Measurements from ENCODE around the gene ITPR3.
A peak's percentile ranks its signal among the peaks of the same experiment; 100 is the strongest.
"Not testable (repeated sequence)": the region's sequence is repeated elsewhere in the genome, so short reads cannot be mapped to it uniquely, and the experiment has no call there.

The ITPR3 gene

GRCh38 chr6:33591424-33592032, 29.6 kb upstream of the ITPR3 start:
- no peak for DNase-seq (ENCODE audit: low read depth in 2 of 2)

DNA sequence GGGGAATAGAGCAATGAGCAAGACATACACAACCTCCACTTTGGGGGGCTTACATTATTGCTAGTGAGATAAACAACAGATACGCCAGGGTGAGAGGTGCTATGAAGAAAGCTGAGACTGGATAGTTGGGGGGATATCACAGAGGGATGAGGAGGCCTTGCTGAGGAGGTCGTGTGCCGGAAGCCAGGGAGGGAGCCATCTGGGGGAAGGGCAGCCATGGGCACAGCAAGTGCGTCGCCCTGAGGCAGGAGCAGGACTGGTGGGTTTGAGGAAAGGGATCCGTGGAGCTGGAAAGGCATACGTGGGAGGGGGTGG, 28.9 kb upstream of the ITPR3 start:
- DNase-seq (ENCODE audit: low read depth in 2 of 2): no peak

DNA sequence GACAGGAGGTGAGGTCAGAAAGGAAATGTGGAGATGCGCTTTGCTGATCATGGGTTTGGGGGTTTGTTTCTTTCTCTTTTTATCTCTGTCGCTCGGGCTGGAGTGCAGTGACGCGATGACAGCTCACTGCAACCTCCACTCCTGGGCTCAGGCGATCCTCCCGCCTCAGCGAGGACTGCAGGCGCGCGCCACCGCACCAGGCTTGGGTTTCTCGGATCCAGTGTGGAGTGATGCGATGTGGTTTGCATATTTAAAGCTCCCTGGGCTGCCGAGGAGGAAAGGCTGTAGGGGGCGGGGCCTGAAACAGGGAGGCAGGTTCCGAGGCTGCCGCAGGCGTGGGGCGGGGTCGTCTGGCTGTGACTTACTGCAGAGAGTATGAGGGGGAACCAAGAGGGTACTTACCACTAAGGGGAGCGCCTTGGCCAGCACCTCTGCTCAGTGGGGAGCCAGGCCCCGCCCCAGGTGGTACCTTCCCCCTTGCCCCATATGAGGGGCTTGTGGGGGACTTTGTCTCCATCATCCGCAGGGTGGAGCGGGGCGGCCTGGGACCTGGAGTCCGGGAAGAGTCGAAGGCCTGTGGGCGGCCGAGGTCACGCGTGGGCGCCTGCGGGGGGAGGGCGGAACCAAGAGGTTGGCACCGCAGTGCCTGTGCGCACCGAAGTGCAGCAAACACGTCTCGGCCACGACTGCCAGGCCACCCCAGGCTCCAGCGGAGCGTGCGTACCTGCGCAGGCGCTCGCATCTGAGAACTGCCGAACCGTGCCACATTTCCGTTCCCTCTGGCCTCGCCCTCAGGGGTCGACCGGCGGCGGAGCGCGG, 28.3 kb upstream of the ITPR3 start:
- DNase-seq (ENCODE audit: low read depth in 2 of 2): peak in 1 of 2 donors; percentile 25

DNA sequence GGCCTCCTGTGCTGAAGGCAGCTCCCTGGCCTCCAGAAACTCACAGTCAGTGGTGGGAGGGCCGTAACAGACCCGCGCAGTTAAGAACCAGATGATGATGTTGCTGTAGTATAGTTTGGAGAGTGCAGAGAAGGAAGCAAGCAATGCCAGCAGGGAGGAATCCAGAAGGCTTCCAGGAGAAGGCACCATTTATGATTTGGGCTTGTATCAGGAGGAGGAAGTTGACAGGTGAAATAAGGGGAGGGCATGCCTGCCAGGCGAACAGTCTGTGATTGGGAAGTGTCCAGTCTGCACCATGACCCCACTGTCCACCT, 27.8 kb upstream of the ITPR3 start:
- no peak for DNase-seq (ENCODE audit: low read depth in 2 of 2)

- no peak for DNase-seq (ENCODE audit: low read depth in 2 of 2)
Observed at GRCh38 chr6:33595001-33595846, 25.9 kb upstream of the ITPR3 start.

- DNase-seq (ENCODE audit: low read depth in 2 of 2): not testable (repeated sequence)
Observed at GRCh38 chr6:33596894-33597293, 24.2 kb upstream of the ITPR3 start.

- no peak for DNase-seq (ENCODE audit: low read depth in 2 of 2)
Observed at GRCh38 chr6:33597551-33598322, 23.4 kb upstream of the ITPR3 start.

DNA sequence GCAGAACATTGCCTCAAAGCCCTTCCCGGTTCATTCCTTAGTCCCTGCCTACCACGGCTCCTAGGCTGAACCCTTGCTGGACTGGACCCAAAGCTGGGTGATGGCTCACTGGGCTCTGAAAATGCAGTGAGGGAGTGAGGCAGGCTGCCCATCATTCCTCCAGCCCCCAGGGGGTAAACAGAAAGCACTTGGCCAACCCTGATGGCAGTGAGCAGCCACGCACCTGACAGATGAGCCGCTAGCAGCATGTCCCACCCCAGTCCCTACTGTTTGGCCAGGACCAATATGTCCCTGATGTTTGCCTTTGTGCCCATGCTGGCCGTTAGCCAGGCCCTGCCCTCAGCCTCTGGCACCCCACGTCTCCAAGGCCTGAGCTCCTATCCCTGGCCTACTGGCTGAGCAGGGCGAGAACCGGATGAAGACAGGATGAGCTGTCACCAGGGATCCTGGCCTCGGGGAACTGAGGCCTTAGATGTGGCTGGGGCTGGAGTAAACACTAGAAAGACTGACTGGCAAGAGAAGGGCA, 21.6 kb upstream of the ITPR3 start:
- no peak for DNase-seq (ENCODE audit: low read depth in 2 of 2)

DNA sequence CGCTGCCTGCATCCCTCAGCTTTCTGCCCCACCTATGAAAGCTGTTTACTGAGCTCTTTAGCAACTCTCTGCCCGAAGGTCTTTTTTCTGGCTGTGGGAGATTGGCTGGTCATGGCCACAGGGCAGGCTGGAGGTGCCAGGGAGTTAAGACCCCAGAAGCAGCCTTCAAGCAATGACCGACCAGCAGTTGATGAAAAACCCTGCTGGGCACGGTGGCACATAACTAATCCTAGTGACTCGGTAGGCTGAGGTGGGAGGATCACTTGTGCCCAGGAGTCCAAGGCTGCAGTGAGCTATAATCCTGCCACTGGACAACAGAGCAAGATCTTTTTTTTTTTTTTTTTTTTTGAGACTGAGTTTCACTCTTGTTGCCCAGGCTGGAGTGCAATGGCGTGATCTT, 20.4 kb upstream of the ITPR3 start:
- no peak for DNase-seq (ENCODE audit: low read depth in 2 of 2)

DNA sequence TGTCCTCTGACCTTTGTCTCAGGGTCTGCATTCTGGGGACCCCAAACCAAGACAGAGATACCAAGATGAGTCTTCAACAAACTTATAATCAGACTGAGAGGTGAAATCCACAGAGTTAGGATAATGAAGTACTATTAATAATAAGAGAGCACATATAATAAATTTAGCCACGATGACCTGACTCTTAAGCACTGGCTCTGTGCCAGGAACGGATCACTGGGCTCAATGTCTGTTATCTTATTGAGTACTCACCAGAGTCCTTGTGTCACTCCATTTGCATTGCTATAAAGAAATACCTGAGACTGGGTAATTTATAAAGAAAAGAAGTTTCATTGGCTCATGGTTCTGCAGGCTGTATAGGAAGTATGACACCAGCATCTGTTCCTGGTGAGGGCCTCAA, 18.9 kb upstream of the ITPR3 start:
- DNase-seq (ENCODE audit: low read depth in 2 of 2): no peak

DNA sequence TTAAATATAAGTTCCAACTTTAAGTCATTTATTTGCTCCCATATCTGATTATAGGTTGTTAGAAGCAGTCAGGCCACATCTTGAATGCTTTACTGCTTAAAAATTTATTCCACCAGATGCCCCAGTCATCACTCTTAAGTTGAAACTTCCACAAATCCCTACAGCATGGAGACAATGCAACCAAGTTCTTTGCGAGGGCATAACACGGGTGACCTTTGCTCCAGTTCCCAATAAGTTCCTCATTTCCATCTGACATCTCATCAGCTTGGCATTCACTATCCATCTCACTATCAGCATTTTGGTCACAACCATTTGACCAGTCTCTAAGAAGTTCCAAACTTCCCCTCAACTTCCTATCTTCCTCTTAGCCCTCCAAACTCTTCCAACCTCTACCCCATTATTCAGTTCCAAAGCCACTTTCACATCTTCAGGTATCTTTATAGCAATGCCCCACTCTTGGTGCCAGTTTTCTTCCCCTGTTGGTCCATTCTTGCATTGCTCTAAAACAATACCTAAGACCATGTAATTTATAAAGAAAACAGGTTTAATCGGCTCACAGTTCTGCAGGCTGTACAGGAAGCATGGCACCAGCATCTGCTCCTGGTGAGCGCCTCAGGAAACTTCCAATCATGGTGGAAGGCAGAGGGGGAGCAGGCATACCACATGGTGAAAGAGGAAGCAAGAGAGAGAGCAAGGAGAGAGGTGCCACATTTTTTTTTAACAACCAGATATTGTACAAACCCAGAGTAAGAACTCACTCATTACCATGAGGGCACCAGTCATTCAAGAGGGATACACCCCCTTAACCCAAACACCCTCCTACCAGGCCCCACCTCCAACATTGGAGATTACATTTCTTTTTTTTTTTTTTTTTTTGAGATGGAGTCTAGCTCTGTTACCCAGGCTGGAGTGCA, 15.9 kb upstream of the ITPR3 start:
- DNase-seq (ENCODE audit: low read depth in 2 of 2): no peak

DNA sequence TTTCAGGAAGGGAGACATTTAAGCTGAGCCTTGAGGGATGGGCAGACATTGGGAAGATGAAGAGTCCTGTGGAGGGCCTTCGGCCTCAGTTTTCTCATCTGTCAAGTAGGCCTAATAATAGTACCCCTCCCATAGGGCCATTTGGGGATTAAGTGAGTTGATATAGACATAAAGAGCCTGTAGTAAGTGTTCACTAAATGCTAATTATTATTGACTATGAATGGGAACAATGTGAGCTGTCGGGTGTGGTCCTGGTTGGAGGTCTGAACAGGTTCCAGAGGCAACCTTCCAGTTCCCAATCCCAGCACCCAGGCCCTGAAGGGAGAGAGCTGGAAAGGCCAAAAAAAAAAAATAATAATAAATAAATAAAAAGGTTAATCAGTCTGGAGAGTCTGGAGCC, 14.5 kb upstream of the ITPR3 start:
- DNase-seq (ENCODE audit: low read depth in 2 of 2): no peak

DNA sequence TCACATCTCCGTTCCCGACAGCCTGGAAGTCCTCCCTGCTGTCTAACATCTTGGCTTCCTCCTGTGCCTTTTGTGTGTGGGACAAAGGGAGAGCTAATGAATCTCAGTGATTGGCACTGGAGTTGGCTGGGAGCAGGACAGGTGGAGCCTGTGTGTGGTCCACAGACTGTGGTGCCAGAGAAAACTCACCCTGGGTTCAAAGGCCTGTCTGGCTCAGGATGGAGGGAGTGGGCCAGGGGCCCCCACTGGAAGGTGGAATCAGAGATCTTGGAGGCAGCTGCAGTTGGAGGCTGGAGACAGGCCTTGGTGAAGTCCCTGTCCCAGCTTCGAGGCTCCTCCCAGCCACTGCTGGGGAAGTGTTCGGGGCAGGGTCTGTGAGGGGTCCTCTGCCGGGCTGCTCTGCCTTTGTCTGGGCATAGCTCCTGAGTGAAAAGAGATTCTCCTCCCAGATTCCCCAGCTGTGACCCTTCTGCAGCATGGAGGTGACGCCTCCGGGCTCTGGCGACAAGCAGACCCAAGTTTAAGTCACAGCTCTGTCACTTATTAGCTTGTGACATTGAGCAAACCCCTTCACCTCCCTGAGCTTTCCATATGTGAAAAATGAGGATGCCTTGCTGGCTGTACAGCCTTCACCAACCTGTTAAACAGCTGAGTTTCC, 13.9 kb upstream of the ITPR3 start:
- no peak for DNase-seq (ENCODE audit: low read depth in 2 of 2)

DNA sequence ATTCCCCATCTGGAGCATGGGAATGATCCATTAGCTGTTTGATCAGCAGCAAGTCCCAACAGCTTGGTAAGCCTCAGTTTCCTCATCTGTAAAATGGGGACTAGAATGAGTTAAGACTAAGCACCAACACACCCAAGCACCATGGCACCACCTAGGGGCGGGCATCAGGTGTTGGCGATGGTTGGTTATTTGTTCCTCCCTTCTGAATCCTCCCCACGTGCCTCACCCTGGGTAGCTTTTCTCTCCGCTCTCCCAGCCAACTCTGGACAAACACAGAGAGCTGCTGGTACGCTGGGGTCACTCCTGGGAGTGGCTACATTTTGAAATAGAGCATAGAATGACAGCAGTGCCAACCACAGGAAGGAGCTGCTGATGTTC, 13.3 kb upstream of the ITPR3 start:
- no peak for DNase-seq (ENCODE audit: low read depth in 2 of 2)

GRCh38 chr6:33609019-33609418, 12.1 kb upstream of the ITPR3 start:
- no peak for DNase-seq (ENCODE audit: low read depth in 2 of 2)

- no peak for DNase-seq (ENCODE audit: low read depth in 2 of 2)
Observed at GRCh38 chr6:33609528-33609927, 11.6 kb upstream of the ITPR3 start.

GRCh38 chr6:33610067-33610466, 11.1 kb upstream of the ITPR3 start:
- no peak for DNase-seq (ENCODE audit: low read depth in 2 of 2)

DNA sequence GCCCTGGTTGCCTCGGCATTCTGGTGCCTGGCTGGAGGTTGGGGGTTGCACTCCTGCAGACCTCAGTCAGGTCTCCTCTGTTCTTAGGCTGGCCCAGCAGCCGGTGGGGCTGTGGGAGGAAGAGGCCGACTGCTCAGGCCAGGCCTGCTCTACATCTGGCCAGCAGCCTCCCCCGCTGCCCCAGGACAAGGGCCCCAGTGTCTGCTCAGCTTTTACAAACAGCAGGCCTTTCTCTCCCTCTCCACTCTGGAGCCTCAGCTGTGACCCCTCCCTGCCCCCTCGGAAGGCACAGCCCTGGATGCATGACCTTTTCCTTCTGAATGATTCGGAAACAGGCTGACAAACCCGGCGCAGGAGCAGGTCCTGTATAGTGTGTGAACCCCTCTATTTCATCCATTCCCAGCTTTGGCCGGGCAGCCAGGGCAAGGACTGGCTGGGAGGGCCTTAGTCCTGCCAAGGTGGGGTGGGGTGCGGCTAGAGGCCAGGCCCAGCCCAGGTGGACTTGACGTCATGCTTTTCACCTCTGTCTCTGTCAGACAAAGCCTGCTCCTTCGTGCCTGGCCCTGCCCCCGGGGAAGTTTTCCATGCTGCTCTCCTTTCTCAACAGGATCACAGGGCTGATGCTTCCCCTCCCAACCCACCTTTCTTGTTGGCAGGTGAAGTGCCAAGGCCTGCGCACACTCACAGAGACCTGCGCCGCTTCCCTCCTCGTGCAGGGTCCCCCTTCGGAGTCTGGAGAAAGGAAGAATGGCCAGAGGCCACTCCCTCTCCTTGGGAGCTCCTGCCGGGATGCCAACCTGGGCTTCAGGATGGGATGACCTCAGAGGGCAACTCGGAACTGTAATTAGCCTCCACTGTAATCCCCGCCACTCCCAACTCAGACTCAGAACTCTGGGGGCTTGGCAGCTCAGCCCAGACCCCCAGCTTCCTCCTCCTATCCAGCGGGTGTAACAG, 10.1 kb upstream of the ITPR3 start:
- no peak for DNase-seq (ENCODE audit: low read depth in 2 of 2)

GRCh38 chr6:33613146-33613794, 7.9 kb upstream of the ITPR3 start:
- DNase-seq (ENCODE audit: low read depth in 2 of 2): no peak

All from stimulated activated CD8-positive, alpha-beta memory T cell treated with anti-CD3 and anti-CD28 coated beads, Interleukin-7, amount 100 ng/mL, for 1 hour (primary cell).